Common myeloid progenitor, CD34-positive (primary cell): Measurements from ENCODE around the gene HAUS3.

Experiments
- CTCF ChIA-PET: fragments of 350-600 bp; sonication (Branson Sonifier 250); formaldehyde crosslinking; loops from one replicate; lab custom pipeline; 2021; ENCODE audit warnings: antibody characterized with exemption; lab: Charles Lee
- POLR2A ChIA-PET: fragments of 350-600 bp; sonication (Branson Sonifier 250); formaldehyde crosslinking; loops from one replicate; lab custom pipeline; 2021; ENCODE audit warnings: antibody characterized with exemption; lab: Charles Lee
- DNase-seq, 3 donors: peaks; one replicate each; pipeline versions ENCODE4 v3.0.0 to v3.0.0-alpha.2; 2013
- H3K27ac ChIP-seq, 2 experiments: 1 replicate in 1 of 2; 2 replicates in 1 of 2; pipeline ENCODE4 v1.7.0; 2013; ENCODE audit warnings: inconsistent platforms in 2 of 2, low read length in 2 of 2, mild to moderate bottlenecking in 2 of 2, low read depth in 1 of 2, moderate library complexity in 1 of 2; ENCODE audit not compliant: severe bottlenecking in 2 of 2, insufficient read depth in 1 of 2, poor library complexity in 1 of 2
- H3K27me3 ChIP-seq, 5 experiments: replicated peaks in 2 of 5; 1 replicate in 3 of 5; 2 replicates in 2 of 5; pipeline versions ENCODE4 v1.6.1 to v1.7.0; 2013; ENCODE audit warnings: low read length in 4 of 5, mild to moderate bottlenecking in 2 of 5, moderate library complexity in 2 of 5, inconsistent platforms in 1 of 5; ENCODE audit not compliant: insufficient read depth in 5 of 5, control insufficient read depth in 4 of 5
- H3K36me3 ChIP-seq, 4 experiments: 1 replicate in 2 of 4; 2 replicates in 2 of 4; pipeline versions ENCODE4 v1.6.1 to v1.7.0; 2013; ENCODE audit warnings: low read length in 3 of 4, control low read depth in 1 of 4, mild to moderate bottlenecking in 1 of 4; ENCODE audit not compliant: control insufficient read depth in 4 of 4, insufficient read depth in 4 of 4
- H3K4me1 ChIP-seq, 4 experiments: 1 replicate in 3 of 4; 2 replicates in 1 of 4; pipeline versions ENCODE4 v1.6.1 to v1.7.1; 2013; ENCODE audit warnings: low read length in 3 of 4, mild to moderate bottlenecking in 3 of 4, control low read depth in 1 of 4, inconsistent platforms in 1 of 4, moderate library complexity in 1 of 4; ENCODE audit not compliant: control insufficient read depth in 4 of 4, insufficient read depth in 4 of 4; ENCODE audit errors: control extremely low read depth in 1 of 4
- H3K4me3 ChIP-seq, 7 experiments: 1 replicate in 4 of 7; 2 replicates in 3 of 7; pipeline versions ENCODE4 v1.5.1 to v1.7.0; 2013; ENCODE audit warnings: mild to moderate bottlenecking in 7 of 7, low read length in 6 of 7, moderate library complexity in 6 of 7, inconsistent platforms in 2 of 7, low read depth in 2 of 7, control low read depth in 1 of 7; ENCODE audit not compliant: insufficient read depth in 4 of 7, control insufficient read depth in 1 of 7; ENCODE audit errors: extremely low read depth in 1 of 7
- H3K9me3 ChIP-seq, 5 experiments: 1 replicate in 4 of 5; 2 replicates in 1 of 5; pipeline versions ENCODE4 v1.6.1 to v1.7.1; 2013; ENCODE audit warnings: low read length in 4 of 5, mild to moderate bottlenecking in 2 of 5, inconsistent platforms in 1 of 5, low read depth in 1 of 5, moderate library complexity in 1 of 5; ENCODE audit not compliant: control insufficient read depth in 4 of 5, insufficient read depth in 2 of 5; ENCODE audit errors: control extremely low read depth in 1 of 5
- WGBS: methylation state at CpG from one replicate; pipeline ENCODE4 v1.1.5; 2013; ENCODE audit not compliant: insufficient coverage; 5-methylcytosine and 5-hydroxymethylcytosine counted together

Gene HAUS3

DNA sequence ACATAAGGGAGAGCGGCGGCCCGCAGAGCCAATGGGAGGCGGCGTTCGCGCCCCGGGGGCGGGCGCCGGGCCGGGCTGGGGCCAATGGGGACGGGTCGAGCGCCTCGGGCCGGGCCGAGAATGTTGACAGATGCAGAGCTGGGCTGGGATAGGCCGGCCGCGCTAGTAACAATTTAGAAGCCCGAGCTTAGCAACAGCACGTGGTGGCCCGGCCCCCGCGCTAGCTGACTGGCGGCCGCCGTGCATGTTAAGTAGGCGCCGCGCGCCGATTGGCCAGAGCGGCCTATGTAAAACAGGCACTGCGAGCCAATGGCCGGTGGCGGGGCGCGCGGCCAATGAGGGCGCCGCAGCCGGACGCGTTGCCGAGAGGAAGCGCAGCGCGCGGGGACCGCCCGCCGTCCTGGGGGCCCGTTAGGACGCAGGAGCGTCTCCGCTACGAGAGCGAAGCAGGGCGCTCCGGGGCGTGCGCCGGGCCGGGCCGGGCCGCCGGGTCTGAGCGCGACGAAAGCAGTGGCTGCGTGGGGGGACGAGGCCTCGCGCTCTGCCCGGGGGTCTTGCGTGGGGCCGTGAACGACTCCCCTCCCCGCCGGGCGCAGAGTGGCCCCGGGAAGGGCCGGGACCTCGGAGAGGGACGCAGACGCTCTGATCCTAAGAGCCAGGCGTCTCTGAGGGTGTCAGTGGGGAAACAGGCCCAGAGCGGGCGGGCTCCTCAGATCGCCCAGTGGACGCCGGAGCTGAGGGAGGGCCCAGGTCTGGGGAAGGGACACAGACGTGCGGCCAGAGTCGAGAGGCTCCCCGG lies 20.4 kb upstream of the HAUS3 start:
- Histone ChIP-seq H3K9me3 (no peaks in the 10 kb centered on the region), H3K4me1 (peaks cover 0 to 31% (median 20%) of the 10 kb centered on the region in 4 experiments), H3K27ac (peak overlapping the region; percentile 82 to 88), H3K4me3 (peak overlapping the region; percentile 57 to 84 (median 75)), H3K36me3 (peaks cover 0 to 22% (median 8%) of the 10 kb centered on the region in 4 experiments), H3K27me3 (no peaks in the 10 kb centered on the region)
- ChIA-PET POLR2A (interaction anchor here (0.6 to 1.9 kb wide), 15 partner anchors 13 to 153 kb away, joined by 3 to 9 read pairs (median 4); partner anchors contain the start of genes HAUS3 and POLN), CTCF (interaction anchor here (0.6 to 1.3 kb wide), 7 partner anchors 18 to 226 kb away, joined by 3 to 5 read pairs (median 3); no protein-coding TSS in a partner anchor)
- peak; percentile 99 to 100 (median 100) for DNase-seq
- WGBS: under 1% methylated on average over 83 of the region's 98 CpGs

DNA sequence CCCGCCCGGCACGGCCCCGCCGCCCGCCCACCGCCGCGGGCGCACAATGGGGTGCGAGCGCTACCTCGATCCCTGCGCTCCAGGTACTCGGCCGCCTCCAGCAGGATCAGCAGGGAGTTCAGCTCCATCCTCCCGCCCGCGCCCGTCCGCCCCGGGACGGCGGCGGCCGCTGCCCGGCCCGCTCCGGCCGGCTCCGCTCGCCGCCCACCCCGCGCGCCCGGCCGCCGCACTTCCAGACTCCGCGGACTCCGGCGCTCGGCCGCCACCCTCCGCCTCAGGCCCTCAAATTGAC lies 19.9 kb upstream of the HAUS3 start, which contains the start of gene MXD4:
Gene MXD4, minus strand, starts transcription at position 257 of the 292 bp plus-strand sequence. Its CDS starts 129 bp downstream, at position 128.
- H3K27ac ChIP-seq: peak within 1 kb of the TSS; percentile 82 to 88
- peaks cover 0 to 28% (median 10%) of the 10 kb centered on the region in 4 experiments for H3K36me3 ChIP-seq
- H3K4me3 ChIP-seq: peak within 1 kb of the TSS; percentile 57 to 89 (median 80)
- no peak for DNase-seq
- no peaks in the 10 kb centered on the region for H3K9me3 ChIP-seq
- no peaks in the 10 kb centered on the region for H3K27me3 ChIP-seq
- CTCF ChIA-PET: interaction anchor here (1.0 to 1.3 kb wide), 3 partner anchors 17 to 151 kb away, joined by 3 to 5 read pairs (median 4); no protein-coding TSS in a partner anchor
- H3K4me1 ChIP-seq: peaks cover 0 to 33% (median 20%) of the 10 kb centered on the region in 4 experiments
- POLR2A ChIA-PET: interaction anchor here (0.6 to 1.9 kb wide), 14 partner anchors 12 to 154 kb away, joined by 3 to 9 read pairs (median 5); partner anchors contain the start of genes HAUS3 and POLN
- WGBS: 0% methylated on average over 43 of the region's 46 CpGs

DNA sequence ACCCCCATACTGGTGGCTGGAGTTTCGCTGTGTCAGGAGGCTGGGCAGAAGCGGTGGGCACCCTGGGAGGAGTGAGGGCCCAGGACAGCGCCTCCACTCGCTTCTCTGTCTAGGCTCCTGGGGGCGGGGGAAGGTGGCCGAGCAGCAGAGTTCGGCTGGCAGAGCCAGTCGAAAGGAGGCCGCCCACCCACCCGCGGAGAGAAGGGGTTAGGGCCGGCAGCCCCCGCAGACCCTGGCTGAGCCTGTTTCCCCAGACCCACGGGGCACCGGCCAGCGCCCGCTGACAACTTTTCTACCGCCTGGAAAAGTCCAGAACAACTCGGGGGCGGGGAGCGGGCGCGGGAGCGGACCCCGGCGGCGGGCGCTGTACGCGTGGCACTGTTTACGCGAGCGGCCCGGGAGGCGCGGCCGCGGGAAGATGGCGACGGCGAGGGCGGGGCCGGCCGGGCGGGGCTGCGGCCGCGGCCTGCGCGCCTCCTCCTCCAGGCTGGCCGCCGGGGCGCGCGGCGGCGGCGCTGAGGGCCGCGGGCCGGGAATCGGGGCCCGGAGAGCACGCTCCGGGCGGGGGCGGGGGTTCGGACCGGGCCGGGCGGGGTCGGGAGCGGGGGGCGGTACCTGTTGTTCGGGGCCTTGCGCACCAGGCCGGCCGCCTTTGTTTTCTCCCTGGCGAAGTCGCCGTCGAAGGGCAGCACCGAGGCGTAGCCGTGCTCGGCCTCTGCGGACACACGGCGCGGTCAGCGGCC lies 19.4 kb upstream of the HAUS3 start:
- H3K27ac ChIP-seq: peak overlapping the region; percentile 68 to 72
- ChIA-PET CTCF (interaction anchor here (0.9 to 1.6 kb wide), 4 partner anchors 13 to 105 kb away, joined by 3 to 5 read pairs (median 3); no protein-coding TSS in a partner anchor), POLR2A (interaction anchor here (1.9 kb wide), 1 partner anchor 14 kb away, joined by 9 read pairs; no protein-coding TSS in a partner anchor)
- H3K4me3 ChIP-seq: peak overlapping the region; percentile 57 to 89 (median 80)
- H3K9me3 ChIP-seq: no peaks in the 10 kb centered on the region
- WGBS: under 1% methylated on average over 81 of the region's 91 CpGs
- no peaks in the 10 kb centered on the region for H3K27me3 ChIP-seq
- peaks cover 0 to 33% (median 20%) of the 10 kb centered on the region in 4 experiments for H3K4me1 ChIP-seq
- peaks cover 0 to 33% (median 10%) of the 10 kb centered on the region in 4 experiments for H3K36me3 ChIP-seq
- DNase-seq: peak; percentile 15 to 63 (median 56)

DNA sequence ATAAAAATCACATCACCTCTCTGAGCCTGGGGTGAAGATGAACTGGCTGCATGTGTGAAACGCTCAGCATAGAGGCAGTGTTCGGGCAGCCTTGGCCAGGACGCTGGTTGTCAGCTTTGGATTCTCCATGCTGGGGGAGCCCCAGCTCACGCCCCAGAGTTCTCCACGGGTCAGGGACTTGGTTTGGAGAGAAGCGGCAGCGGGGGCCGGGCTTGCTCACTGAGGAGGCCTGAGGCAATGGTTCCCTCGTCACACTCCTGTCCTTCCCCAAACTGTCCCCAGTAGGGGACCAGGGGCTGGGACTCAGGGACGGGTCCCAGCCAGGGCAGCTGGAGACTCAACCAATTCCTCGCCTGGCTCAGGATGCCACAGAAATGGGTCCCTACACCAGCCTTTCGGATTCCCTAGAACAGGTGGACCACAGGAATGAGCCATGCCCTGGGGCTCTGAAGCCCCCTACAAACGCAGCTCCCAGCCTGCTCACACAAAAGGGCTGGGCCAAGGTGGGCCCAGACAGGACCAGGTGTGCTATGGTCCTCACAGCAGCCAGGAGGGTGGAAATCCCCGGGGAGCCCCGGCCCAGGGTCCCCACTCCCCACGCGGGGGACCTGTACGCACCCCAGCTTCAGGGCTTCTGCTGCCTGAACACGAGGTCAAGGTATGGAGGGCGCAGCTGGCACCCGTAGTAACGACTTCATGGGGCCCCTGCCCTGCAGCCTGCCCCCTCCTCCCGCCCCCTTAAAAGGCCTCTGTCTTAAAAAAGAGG lies 18.6 kb upstream of the HAUS3 start:
- Histone ChIP-seq H3K27ac (peak overlapping the region in 1 of 2 experiments; percentile 68), H3K4me3 (peak overlapping the region; percentile 57 to 89 (median 80)), H3K36me3 (peaks cover 0 to 41% (median 10%) of the 10 kb centered on the region in 4 experiments), H3K4me1 (peaks cover 0 to 33% (median 20%) of the 10 kb centered on the region in 4 experiments), H3K9me3 (no peaks in the 10 kb centered on the region), H3K27me3 (no peaks in the 10 kb centered on the region)
- no peak for DNase-seq
- 69% methylated on average over 22 of the region's 23 CpGs for WGBS
- POLR2A ChIA-PET: interaction anchor here (1.2 to 1.3 kb wide), 2 partner anchors 13 to 22 kb away, joined by 3 to 4 read pairs; no protein-coding TSS in a partner anchor
- CTCF ChIA-PET: interaction anchor here (0.7 to 2.1 kb wide), 4 partner anchors 11 to 106 kb away, joined by 3 to 4 read pairs (median 4); no protein-coding TSS in a partner anchor

DNA sequence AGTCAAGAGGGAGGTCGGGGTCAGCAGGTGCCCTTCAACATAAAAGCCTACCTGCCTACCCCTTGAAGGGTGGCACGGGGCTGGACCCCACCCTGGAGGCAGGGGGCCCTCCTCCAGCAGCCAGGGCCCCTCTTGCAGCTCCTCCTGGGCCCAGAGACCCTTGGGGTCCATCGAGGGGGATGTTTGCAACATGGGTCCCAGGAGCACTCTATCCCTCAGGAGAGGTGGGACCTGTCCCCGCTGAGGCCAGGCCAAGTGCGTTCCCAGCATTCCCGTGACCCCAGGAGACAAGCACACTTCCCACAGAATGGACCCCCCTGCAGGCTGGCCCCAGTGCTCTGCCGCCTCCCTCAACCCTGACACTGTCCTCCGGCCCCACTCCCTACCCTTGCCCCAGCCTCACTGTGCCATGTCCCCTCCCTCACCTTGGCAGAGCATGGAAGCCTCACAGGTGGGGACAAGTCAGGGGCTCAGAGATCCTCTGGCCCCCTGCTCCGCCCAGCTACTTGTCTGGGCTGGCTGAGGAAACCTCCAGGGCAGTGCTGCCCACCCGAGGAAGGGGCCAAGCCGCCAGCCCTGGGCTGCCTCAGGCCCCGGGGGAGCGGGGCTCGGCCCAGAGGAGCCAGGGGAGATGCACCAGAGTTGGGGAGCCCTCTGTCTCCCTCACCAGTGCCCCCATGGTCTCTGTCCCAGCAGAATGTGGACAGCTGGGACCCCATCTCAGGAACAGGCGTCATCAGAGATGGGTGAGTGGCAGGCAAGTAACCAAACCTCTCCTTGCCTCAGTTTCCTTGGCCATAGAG lies 17.8 kb upstream of the HAUS3 start:
- ChIA-PET POLR2A (interaction anchor here (1.1 to 1.3 kb wide), 3 partner anchors 9 to 22 kb away, joined by 3 to 4 read pairs (median 3); no protein-coding TSS in a partner anchor), CTCF (interaction anchor here (0.7 to 2.1 kb wide), 3 partner anchors 10 to 13 kb away, joined by 3 to 4 read pairs (median 4); no protein-coding TSS in a partner anchor)
- Histone ChIP-seq H3K27me3 (no peaks in the 10 kb centered on the region), H3K9me3 (no peaks in the 10 kb centered on the region), H3K4me1 (peaks cover 0 to 33% (median 20%) of the 10 kb centered on the region in 4 experiments), H3K27ac (peak overlapping the region in 1 of 2 experiments; percentile 68), H3K36me3 (peaks cover 2 to 48% (median 14%) of the 10 kb centered on the region in 4 experiments), H3K4me3 (peak overlapping the region in 4 of 7 experiments; percentile 4 to 89 (median 44))
- WGBS: 93% methylated on average over 9 of the region's 15 CpGs
- no peak for DNase-seq
